Ovary (tissue), 3 donors: Measurements from ENCODE around the gene FGF12.

Experiments used
- POLR2A ChIP-seq: fragments of 450-650 bp; IDR thresholded peaks from one replicate; pipeline ENCODE4 v1.6.1; 2017; ENCODE audit warnings: antibody characterized with exemption, mild to moderate bottlenecking, moderate library complexity
- TF ChIP-seq, protein P1 (sequence below), 3 donors: fragments of 450-650 bp in 2 of 3; fragments of 200-600 bp in 1 of 3; IDR thresholded peaks; one replicate each; pipeline versions ENCODE4 v1.5.1 to v1.8.0; 2016 to 2022; ENCODE audit warnings: antibody characterized with exemption in 3 of 3, mild to moderate bottlenecking in 1 of 3
- donor health status: DM: no; HTN: no; CAD: no.

DNA sequence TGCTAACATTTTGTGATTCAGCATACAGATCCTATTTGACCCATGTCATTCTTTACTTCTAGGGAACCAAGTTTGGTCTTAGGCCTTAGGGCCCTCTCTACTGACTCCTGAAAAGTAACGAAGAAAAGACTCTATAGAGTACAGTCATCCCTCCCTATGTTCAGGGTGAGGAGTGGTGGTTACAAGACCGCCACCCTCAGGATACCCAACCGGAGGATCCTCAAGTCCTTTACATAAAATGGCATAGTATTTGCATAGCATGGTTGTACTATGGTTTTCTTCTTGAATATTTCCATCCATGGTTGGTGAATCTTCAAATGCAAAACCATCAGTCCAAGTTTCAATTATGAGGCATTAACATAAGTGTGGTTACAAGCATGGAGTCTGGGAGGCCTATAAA is 327.6 kb downstream of the FGF12 start:
- TF ChIP-seq, protein P1, sequence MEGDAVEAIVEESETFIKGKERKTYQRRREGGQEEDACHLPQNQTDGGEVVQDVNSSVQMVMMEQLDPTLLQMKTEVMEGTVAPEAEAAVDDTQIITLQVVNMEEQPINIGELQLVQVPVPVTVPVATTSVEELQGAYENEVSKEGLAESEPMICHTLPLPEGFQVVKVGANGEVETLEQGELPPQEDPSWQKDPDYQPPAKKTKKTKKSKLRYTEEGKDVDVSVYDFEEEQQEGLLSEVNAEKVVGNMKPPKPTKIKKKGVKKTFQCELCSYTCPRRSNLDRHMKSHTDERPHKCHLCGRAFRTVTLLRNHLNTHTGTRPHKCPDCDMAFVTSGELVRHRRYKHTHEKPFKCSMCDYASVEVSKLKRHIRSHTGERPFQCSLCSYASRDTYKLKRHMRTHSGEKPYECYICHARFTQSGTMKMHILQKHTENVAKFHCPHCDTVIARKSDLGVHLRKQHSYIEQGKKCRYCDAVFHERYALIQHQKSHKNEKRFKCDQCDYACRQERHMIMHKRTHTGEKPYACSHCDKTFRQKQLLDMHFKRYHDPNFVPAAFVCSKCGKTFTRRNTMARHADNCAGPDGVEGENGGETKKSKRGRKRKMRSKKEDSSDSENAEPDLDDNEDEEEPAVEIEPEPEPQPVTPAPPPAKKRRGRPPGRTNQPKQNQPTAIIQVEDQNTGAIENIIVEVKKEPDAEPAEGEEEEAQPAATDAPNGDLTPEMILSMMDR (IDR thresholded peaks at IDR 0.05) = no peak
- TF ChIP-seq POLR2A = no peak
